Neural crest cell (in vitro differentiated cells): ENCODE data around the gene CCDC87. TPM values are rescaled to one million over a fixed set of nuclear protein-coding genes. Genes with fewer than 3 reads are reported as not detected.
"Not testable (repeated sequence)": the region's sequence is repeated elsewhere in the genome, so short reads cannot be mapped to it uniquely, and the experiment has no call there.

ENCODE experiments used
- DNase-seq: peaks from one replicate; pipeline ENCODE4 v3.0.0; 2021; ENCODE audit warnings: low read depth, mixed read lengths, low spot score
- H3K27ac Mint-ChIP-seq: one replicate; pipeline ENCODE4 v1.8.0; 2021; ENCODE audit warnings: mild to moderate bottlenecking, mixed read lengths; ENCODE audit not compliant: unreplicated experiment
- H3K27me3 Mint-ChIP-seq: 2 replicates; pipeline ENCODE4 v1.8.0; 2021; ENCODE audit warnings: low read depth, mild to moderate bottlenecking, mixed read lengths
- H3K36me3 Mint-ChIP-seq: 2 replicates; pipeline ENCODE4 v1.8.0; 2021; ENCODE audit warnings: low read depth, mild to moderate bottlenecking, mixed read lengths
- H3K4me1 Mint-ChIP-seq: 2 replicates; pipeline ENCODE4 v1.8.0; 2021; ENCODE audit warnings: mixed read lengths
- H3K4me3 Mint-ChIP-seq: one replicate; pipeline ENCODE4 v1.8.0; 2021; ENCODE audit warnings: mild to moderate bottlenecking, mixed read lengths
- H3K9me3 Mint-ChIP-seq: 2 replicates; pipeline ENCODE4 v1.8.0; 2021; ENCODE audit warnings: mixed read lengths
- CTCF ChIP-seq: fragments of 200-600 bp; sonication (generic); conservative IDR thresholded peaks from 2 replicates; pipeline ENCODE4 v1.5.0; 2021; ENCODE audit warnings: antibody characterized with exemption, mild to moderate bottlenecking
- total RNA-seq: library from RNA; stranded (reverse); gene quantifications from 2 replicates; pipeline ENCODE4 v1.2.1, GENCODE V29; 2021

Gene CCDC87
- total RNA-seq, 1 donor from 2014 or later: 0.93 TPM

GRCh38 chr11:66548041-66548440, 44.8 kb downstream of the CCDC87 start:
- H3K9me3 Mint-ChIP-seq: no peaks in the 10 kb centered on the region
- no peak for DNase-seq
- H3K27ac Mint-ChIP-seq: no peak overlapping the region
- no peak for TF ChIP-seq CTCF
- H3K27me3 Mint-ChIP-seq: peaks cover 20% of the 10 kb centered on the region
- H3K4me3 Mint-ChIP-seq: peak overlapping the region; percentile 56
- H3K4me1 Mint-ChIP-seq: peaks cover 25% of the 10 kb centered on the region
- no peaks in the 10 kb centered on the region for H3K36me3 Mint-ChIP-seq

- H3K27ac Mint-ChIP-seq: no peak overlapping the region
These were observed 45.2 kb downstream of the CCDC87 start for GRCh38 chr11:66547662-66548009.

GRCh38 chr11:66546966-66547661, 45.7 kb downstream of the CCDC87 start:
- peak overlapping the region; percentile 87 for H3K4me3 Mint-ChIP-seq
- DNase-seq: no peak
- H3K4me1 Mint-ChIP-seq: peaks cover 25% of the 10 kb centered on the region
- H3K27ac Mint-ChIP-seq: no peak overlapping the region
- peaks cover 20% of the 10 kb centered on the region for H3K27me3 Mint-ChIP-seq
- no peaks in the 10 kb centered on the region for H3K36me3 Mint-ChIP-seq
- no peaks in the 10 kb centered on the region for H3K9me3 Mint-ChIP-seq
- no peak for TF ChIP-seq CTCF

More at GRCh38 chr11:66547662-66548009, 45.2 kb downstream of the CCDC87 start:
- Mint-ChIP-seq H3K4me1 (peaks cover 25% of the 10 kb centered on the region), H3K9me3 (no peaks in the 10 kb centered on the region), H3K36me3 (no peaks in the 10 kb centered on the region), H3K27me3 (peaks cover 20% of the 10 kb centered on the region), H3K4me3 (peak overlapping the region; percentile 9)
- no peak for DNase-seq
- no peak for TF ChIP-seq CTCF

- no peak for DNase-seq
- Mint-ChIP-seq H3K36me3 (no peaks in the 10 kb centered on the region), H3K27ac (no peak within 1 kb of the TSS)
These were observed 46.4 kb downstream of the CCDC87 start, which contains the start of gene ACTN3 for GRCh38 chr11:66546368-66546965. Gene ACTN3 (plus strand): TSS chr11:66546903. CDS start chr11:66546938, 35 bp downstream.

GRCh38 chr11:66545701-66546367, 47.0 kb downstream of the CCDC87 start, which contains the start of gene ZDHHC24:
Gene ZDHHC24 (minus strand): TSS chr11:66546048. CDS start chr11:66546003, 45 bp downstream.
- Mint-ChIP-seq H3K27ac (no peak within 1 kb of the TSS), H3K27me3 (peaks cover 23% of the 10 kb centered on the region), H3K9me3 (no peaks in the 10 kb centered on the region), H3K4me3 (peak within 1 kb of the TSS; percentile 89), H3K36me3 (no peaks in the 10 kb centered on the region), H3K4me1 (peaks cover 25% of the 10 kb centered on the region)
- no peak for TF ChIP-seq CTCF
- DNase-seq: peak; percentile 91

More at GRCh38 chr11:66546368-66546965, 46.4 kb downstream of the CCDC87 start, which contains the start of gene ACTN3:
- Mint-ChIP-seq H3K27me3 (peaks cover 23% of the 10 kb centered on the region), H3K4me3 (peak within 1 kb of the TSS; percentile 87), H3K4me1 (peaks cover 25% of the 10 kb centered on the region), H3K9me3 (no peaks in the 10 kb centered on the region)
- TF ChIP-seq CTCF: no peak

- not testable (repeated sequence) for H3K27ac Mint-ChIP-seq, H3K9me3 Mint-ChIP-seq, H3K36me3 Mint-ChIP-seq, DNase-seq
- Mint-ChIP-seq H3K4me1 (peaks cover 25% of the 10 kb centered on the region), H3K4me3 (peak overlapping the region; percentile 89), H3K27me3 (peaks cover 23% of the 10 kb centered on the region)
These were observed 47.9 kb downstream of the CCDC87 start for GRCh38 chr11:66544952-66545351.
